Measurements from ENCODE around the gene BHLHE40. TPM values are rescaled to one million over a fixed set of nuclear protein-coding genes. Genes with fewer than 3 reads are reported as not detected.

The BHLHE40 gene
- total and polyA plus RNA-seq, 2 of the 13 experiments (the other 11 are each of a cell fraction or from before 2014, with no cell fraction given): 1.8 to 51.0 TPM

GRCh38 chr3:4979428-4980228, at the start of gene BHLHE40 (continued):
- TF ChIP-seq ZFP62 (CRISPR knock-in tag; IDR thresholded peaks at IDR 0.05) (peak; percentile 74; the same call in 1 of the 2 replicates), POGK (CRISPR knock-in tag; conservative IDR thresholded peaks at IDR 0.05) (no peak), ZBTB42 (CRISPR knock-in tag; IDR thresholded peaks at IDR 0.05) (peak; percentile 21; the same call in 1 of the 2 replicates), PREB (CRISPR knock-in tag; IDR thresholded peaks at IDR 0.05) (0 out of 2 replicates have a peak, but pooled peaks have one; percentile 75), HOXA3 (CRISPR knock-in tag; IDR thresholded peaks at IDR 0.05) (peak; percentile 61), CBX2 (IDR thresholded peaks at IDR 0.05; ENCODE audit: low read depth, low read length) (no peak), CBX2 (CRISPR knock-in tag; IDR thresholded peaks at IDR 0.05; ENCODE audit: low read depth) (no peak), ZNF256 (CRISPR knock-in tag; conservative IDR thresholded peaks at IDR 0.05) (0 out of 2 replicates have a peak, but pooled peaks have one; percentile 36), IRF2 (CRISPR knock-in tag; IDR thresholded peaks at IDR 0.05) (no peak), SOX6 (IDR thresholded peaks at IDR 0.05) (no peak), SOX6 (CRISPR knock-in tag; IDR thresholded peaks at IDR 0.05) (no peak; the same call in 1 of the 2 replicates), ZC3H4 (CRISPR knock-in tag; IDR thresholded peaks at IDR 0.05; ENCODE audit: borderline replicate concordance) (no peak), XBP1 (CRISPR knock-in tag; IDR thresholded peaks at IDR 0.05) (0 out of 2 replicates have a peak, but pooled peaks have one; percentile 61), MAZ (IDR thresholded peaks at IDR 0.05; ENCODE audit: borderline replicate concordance, low read depth, low read length) (peak; percentile 1; the same call in 1 of the 2 replicates), MAZ (CRISPR knock-in tag; IDR thresholded peaks at IDR 0.05; ENCODE audit: low read depth) (no peak), RFX5 (IDR thresholded peaks at IDR 0.05; ENCODE audit: low read depth, low read length) (no peak), HOXA7 (CRISPR knock-in tag; IDR thresholded peaks at IDR 0.05) (no peak), TRIM24 (CRISPR knock-in tag; IDR thresholded peaks at IDR 0.05) (no peak), PATZ1 (CRISPR knock-in tag; IDR thresholded peaks at IDR 0.05) (no peak), GFI1 (CRISPR knock-in tag; IDR thresholded peaks at IDR 0.05; ENCODE audit: borderline replicate concordance) (no peak), FOXJ3 (CRISPR knock-in tag; IDR thresholded peaks at IDR 0.05; ENCODE audit: borderline replicate concordance) (peak; percentile 48; the same call in 1 of the 2 replicates), ZNF530 (CRISPR knock-in tag; IDR thresholded peaks at IDR 0.05; ENCODE audit: low read depth) (0 out of 2 replicates have a peak, but pooled peaks have one; percentile 54), ZNF749 (CRISPR knock-in tag; IDR thresholded peaks at IDR 0.05; ENCODE audit: borderline replicate concordance) (no peak), SP2 (CRISPR knock-in tag; IDR thresholded peaks at IDR 0.05) (no peak), TRIM22 (IDR thresholded peaks at IDR 0.05) (no peak)
